ENCODE results near the gene LAPTM5.

Gene LAPTM5

DNA sequence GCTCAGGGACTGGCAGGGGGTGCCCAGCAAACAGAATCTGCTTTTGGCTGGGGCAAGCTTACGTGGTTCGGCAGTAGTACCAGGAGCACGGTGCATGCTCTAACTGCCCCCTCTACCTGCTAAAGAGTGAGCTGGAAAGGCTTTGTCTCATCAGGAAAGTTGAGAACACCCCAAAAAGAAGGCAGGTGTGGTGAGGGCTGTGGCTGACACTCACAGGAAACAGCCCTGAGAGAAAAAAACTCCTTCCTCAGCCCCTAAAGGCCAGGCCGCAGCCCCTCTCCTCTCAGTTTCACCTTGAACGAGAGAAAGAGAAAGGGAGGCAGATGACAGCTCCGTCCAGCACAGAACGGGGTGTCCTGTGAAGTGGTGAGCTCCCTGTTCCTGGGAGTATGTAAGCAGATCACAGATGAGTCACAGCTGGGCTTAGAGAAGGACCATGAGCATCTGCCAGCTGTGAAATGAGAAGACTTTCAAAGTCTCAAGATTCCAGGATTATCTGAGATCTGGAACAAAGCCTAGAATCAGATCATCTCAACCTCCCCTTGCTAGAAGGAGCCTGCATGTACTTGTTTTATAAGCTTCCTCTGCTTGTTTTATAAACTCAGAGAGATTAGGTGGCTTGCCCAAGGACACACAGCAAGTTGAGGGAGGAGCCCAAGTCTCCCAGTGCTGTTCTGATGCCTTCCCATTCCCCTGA lies 13.4 kb downstream of the LAPTM5 start:
- TF ChIP-seq POLR2AphosphoS5 (IDR thresholded peaks at IDR 0.05; ENCODE audit: low read depth, low read length): peak; percentile 84
- no peak for TF ChIP-seq TAF1 (IDR thresholded peaks at IDR 0.05; ENCODE audit: borderline replicate concordance, low read depth, low read length)
- peak; percentile 66; the same call in 1 of the 2 replicates for TF ChIP-seq POLR2A (IDR thresholded peaks at IDR 0.05; ENCODE audit: low read depth, low read length)
- DNase-seq (ENCODE audit: insufficient read length): no peak
- FAIRE-seq: peak; percentile 98

DNA sequence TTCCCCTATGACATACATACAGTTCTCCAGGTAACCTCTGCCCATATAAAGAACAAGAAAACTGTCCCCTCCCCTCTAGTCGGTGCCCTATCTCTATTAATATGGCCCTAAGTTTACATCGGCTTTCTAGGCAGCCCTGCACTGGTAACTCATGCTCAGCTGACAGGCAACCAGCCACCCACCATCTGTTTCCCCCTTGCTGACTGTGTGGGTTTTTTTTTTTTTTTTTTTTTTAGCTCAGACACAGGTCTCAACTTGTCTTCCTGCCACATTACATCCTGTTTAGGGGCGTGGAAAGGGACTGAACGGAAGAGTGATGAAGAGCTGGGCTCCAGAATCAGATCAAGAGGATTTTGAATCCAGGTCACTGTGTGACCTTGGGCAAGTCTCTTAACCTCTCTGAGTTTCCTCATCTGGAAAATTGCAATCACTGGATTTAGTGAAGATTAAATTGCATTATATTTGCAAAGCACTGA lies 14.0 kb downstream of the LAPTM5 start:
- peak; percentile 68 for DNase-seq (ENCODE audit: insufficient read length)
- no peak for TF ChIP-seq POLR2A (IDR thresholded peaks at IDR 0.05; ENCODE audit: low read depth, low read length)
- TF ChIP-seq POLR2AphosphoS5 (IDR thresholded peaks at IDR 0.05; ENCODE audit: low read depth, low read length): no peak

DNA sequence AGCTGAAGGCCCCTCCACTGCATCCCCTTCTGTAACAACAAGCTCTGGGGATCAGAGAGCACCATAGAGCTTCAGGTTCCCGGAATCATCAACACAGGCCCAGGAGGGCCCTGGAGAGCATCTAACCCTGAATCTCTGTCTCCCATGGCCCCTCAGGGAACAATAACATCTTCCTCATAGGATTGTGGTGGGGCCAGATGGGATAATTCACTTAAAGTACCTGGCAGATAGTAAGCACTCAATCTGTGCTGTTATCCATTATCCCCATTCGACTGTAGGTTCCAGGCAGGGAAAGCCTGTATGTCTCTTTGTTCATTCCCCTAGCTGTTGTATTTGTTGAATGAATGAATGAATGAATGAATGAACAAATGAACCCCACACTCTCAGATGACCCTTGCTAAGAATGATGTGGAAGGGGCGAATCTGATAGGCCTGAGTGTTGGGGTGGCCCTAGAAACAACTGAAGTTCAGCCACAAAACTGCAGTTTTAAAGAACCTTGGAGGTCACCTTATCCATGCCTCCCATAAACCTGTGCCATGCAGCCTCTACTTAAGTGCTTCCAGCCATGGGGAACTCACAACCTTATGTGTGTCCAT lies 14.5 kb downstream of the LAPTM5 start:
- TF ChIP-seq POLR2A (IDR thresholded peaks at IDR 0.05; ENCODE audit: low read depth, low read length): no peak
- no peak for TF ChIP-seq TAF1 (IDR thresholded peaks at IDR 0.05; ENCODE audit: borderline replicate concordance, low read depth, low read length)
- TF ChIP-seq POLR2AphosphoS5 (IDR thresholded peaks at IDR 0.05; ENCODE audit: low read depth, low read length): no peak
- peak; percentile 9 for FAIRE-seq
- no peak for DNase-seq (ENCODE audit: insufficient read length)

More for the DNA sequence above, 14.0 kb downstream of the LAPTM5 start:
- no peak for FAIRE-seq

DNA sequence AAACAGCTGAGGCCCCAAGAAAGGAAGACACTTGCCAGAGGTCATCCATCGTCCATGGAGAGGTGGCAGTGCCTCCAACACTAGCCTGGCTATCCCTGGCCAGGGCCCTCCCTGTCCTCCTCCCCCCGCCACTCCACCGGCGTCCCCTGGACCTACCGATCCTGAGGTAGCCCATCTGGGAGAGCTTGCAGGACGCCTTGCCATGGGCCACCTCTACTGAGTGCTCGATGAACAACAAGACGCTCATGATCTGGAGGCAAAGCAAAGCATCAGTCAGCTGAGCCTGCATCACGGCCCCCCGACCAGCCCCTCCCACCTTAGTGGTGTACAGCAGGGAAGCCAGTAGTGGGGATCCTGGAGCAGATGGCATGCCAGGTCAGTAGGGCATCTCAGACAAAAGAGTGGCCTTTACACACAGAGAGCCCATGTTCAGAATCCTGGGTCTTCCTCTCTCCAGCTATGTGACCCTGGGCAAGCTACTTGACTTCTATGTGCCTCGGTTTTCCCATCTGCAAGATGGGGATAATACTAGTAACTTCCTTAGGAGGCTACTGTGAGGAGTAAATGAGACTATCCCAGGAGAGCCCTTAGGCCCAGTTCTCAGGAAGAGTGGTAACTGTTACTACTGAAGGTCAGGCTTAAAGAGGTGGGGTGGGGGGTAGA lies 15.1 kb downstream of the LAPTM5 start:
- no peak for TF ChIP-seq POLR2AphosphoS5 (IDR thresholded peaks at IDR 0.05; ENCODE audit: low read depth, low read length)
- 0 out of 2 replicates have a peak, but pooled peaks have one; percentile 5 for TF ChIP-seq POLR2A (IDR thresholded peaks at IDR 0.05; ENCODE audit: low read depth, low read length)
- peak; percentile 64 for FAIRE-seq
- no peak for DNase-seq (ENCODE audit: insufficient read length)

DNA sequence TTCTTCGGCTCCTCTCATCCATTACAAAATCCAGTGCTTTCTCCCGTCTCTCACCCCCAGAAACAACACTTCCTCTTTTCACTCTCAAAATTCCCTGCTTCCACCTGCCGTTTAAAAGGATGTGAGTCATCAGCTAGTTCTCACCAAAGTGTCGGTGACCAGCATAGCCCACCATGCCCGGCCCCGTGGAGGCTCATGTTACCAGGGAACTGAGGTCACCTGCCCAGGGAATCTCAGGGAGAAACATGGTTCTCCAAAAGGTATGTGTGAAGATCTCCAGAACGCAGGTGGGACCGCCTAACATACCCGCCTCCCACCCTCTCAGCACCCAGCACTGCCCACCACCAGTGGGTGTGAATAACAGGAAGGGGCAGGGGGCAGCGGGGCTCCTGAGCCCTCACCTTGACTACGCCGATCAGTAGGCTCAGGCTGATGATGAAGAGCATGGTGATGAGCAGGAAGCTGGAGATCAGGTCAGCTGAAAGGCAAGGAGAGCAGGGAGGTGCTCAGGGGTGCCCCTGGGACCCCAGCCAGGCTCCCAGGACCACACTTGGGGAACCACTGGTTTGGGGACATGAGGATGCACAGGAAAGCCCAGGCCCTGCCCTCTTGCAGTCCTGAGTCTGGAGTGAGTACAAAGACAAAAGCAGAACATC lies 16.2 kb downstream of the LAPTM5 start:
- no peak for DNase-seq (ENCODE audit: insufficient read length)
- peak; percentile 36 for FAIRE-seq
- TF ChIP-seq POLR2A (IDR thresholded peaks at IDR 0.05; ENCODE audit: low read depth, low read length): no peak
- TF ChIP-seq POLR2AphosphoS5 (IDR thresholded peaks at IDR 0.05; ENCODE audit: low read depth, low read length): peak; percentile 13; the same call in 1 of the 2 replicates
- no peak for TF ChIP-seq TAF1 (IDR thresholded peaks at IDR 0.05; ENCODE audit: borderline replicate concordance, low read depth, low read length)

DNA sequence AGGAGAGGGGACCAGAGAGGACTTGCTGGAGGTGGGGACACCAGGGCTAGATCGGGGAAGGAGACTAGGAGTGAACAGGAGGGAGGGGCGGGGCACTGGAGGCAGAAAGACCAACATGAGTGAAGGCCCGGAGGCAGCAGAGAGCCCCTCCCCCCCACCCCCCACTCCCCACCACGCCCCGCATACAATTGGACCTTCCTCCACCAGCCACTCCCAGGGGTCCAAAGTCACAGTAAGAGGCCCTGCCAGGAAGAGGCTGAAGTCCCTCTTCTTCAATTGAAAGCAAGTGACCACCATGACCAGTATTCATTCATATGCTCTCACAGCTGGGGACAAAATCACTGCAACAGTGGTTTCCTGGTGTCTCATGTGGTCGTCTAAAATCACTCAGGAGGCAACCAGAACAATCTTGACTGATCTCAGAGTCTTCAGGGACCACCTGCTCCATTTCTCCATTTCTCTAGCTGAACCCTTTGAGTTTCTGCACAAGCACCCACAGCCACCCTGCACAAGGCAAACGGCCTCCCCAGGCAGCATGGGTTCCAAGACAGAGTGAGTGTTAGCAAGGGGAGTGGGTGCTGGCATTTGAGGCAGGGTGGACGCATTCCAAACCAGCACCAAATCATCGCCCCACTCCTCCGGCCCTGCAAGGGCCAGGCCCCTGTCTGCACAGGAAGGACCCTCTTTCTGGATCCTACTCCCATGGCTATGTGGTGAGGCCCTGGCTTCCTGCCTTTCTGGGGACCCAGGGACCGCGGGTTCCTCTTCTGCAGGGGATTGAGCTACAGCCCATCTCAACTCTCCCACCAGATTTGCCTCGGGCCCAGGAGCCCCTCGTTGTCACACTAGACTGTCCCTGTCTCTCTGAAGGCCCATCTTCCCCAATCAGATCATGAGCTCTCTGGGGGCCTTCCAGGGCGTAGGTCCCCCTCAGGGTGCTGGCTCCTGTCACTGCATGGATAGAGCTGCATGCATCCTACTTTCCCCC lies 17.0 kb downstream of the LAPTM5 start:
- TF ChIP-seq POLR2A (IDR thresholded peaks at IDR 0.05; ENCODE audit: low read depth, low read length) (peak; percentile 5; the same call in 1 of the 2 replicates), TAF1 (IDR thresholded peaks at IDR 0.05; ENCODE audit: borderline replicate concordance, low read depth, low read length) (no peak)
- FAIRE-seq (peak; percentile 42), DNase-seq (ENCODE audit: insufficient read length) (no peak)

DNA sequence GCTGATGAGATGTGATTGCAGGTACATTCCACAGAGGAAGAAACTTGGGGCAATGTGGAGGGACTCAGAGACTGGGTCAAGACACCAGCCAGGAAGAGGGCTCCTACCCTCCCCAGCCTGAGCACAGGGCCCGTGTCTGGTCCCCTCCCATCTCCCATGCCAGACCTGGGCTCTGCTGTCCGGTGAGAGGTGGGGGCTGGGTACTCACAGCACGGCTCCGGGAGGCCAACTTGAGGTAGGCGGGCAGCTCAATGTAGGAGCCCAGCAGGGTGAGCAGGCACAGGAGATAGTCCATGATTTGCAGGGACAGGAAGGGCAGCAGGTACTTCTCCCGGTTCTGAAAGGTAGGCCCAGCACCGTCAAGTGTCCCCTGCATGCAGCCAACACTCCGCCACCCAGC lies 18.0 kb downstream of the LAPTM5 start:
- FAIRE-seq: no peak
- DNase-seq (ENCODE audit: insufficient read length): no peak
- TF ChIP-seq POLR2A (IDR thresholded peaks at IDR 0.05; ENCODE audit: low read depth, low read length): no peak
- TF ChIP-seq POLR2AphosphoS5 (IDR thresholded peaks at IDR 0.05; ENCODE audit: low read depth, low read length): peak; percentile 58; the same call in 1 of the 2 replicates

DNA sequence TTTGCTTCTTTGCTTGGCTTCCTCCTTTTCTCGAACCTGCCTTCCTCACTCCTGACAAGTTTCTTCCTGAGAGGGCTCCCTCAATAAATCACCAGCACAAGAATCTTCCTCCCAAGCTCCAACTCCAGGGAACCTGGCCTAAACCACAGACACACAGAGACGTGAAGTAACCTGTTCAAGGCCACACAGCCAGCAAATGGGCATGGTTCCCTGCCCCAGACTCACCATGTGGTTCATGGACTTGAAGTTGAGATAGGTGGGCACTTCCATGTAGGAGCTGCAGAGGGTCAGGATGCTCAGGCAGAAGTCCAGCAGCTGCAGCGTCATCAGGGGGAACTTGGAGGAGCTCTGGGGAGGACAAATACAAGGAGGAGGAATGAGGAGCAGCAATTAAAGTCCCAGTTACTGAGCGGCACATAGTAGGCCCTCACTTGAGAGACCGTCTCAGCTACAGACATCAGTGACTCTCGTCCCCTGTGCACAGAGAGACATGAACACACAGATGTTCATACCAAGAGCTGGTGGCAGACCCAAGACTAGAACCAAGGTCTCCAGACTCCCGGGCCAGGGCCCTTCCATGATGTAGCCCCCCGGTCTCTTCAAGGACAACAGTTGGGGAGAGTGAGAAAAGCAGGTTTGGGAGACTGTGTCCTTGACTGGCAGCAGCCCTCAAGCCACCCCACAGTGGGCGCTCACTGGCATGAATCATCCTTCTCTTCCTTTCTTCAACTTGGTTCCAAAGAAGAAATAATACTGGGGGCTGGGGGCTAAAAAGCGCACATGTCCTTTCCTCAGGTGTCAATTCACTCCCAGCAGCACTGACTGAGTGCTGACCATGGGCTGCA lies 18.6 kb downstream of the LAPTM5 start:
- no peak for DNase-seq (ENCODE audit: insufficient read length)
- TF ChIP-seq POLR2AphosphoS5 (IDR thresholded peaks at IDR 0.05; ENCODE audit: low read depth, low read length) (no peak), TAF1 (IDR thresholded peaks at IDR 0.05; ENCODE audit: borderline replicate concordance, low read depth, low read length) (no peak), POLR2A (IDR thresholded peaks at IDR 0.05; ENCODE audit: low read depth, low read length) (no peak)
- FAIRE-seq: peak; percentile 57

DNA sequence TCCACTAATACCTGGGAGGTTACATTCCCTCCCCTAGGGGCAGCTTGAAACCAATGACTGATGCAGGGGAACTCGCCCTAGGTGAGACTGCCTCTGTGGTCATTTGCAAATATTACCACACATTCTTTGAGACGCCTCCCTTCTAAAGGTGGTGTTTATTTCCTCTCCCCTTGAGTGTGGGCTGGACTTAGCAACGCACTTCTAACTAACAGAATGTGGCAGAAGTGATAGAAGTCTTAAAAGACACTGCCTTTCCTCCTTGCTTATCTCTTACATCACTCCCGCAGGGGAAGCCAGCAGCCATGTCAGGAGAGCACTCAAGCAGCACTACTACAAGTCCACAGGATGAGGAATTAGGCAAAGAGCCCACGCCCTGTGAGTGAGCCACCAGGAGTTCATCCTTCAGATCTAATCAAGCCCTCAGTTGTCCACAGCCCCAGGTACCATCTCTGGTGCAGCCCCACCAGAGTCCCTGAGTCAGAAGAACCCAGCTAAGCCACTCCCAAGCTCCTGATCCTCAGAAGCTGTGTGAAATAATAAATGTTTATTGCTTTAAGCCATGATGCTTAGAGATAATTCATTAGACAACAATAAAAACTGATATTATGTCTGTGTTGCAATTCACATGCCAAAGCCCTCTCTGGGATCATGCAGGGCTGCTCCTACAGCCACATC lies 19.4 kb downstream of the LAPTM5 start:
- TF ChIP-seq POLR2AphosphoS5 (IDR thresholded peaks at IDR 0.05; ENCODE audit: low read depth, low read length) (no peak), TAF1 (IDR thresholded peaks at IDR 0.05; ENCODE audit: borderline replicate concordance, low read depth, low read length) (no peak), POLR2A (IDR thresholded peaks at IDR 0.05; ENCODE audit: low read depth, low read length) (no peak)
- DNase-seq (ENCODE audit: insufficient read length) (no peak), FAIRE-seq (peak; percentile 61)
